H9 (cell line): ENCODE data around the gene KIF5C. TPM values are rescaled to one million over a fixed set of nuclear protein-coding genes. Genes with fewer than 3 reads are reported as not detected.
A peak's percentile ranks its signal among the peaks of the same experiment; 100 is the strongest.

ENCODE experiments used
- DNase-seq: peaks from one replicate; pipeline ENCODE4 v3.0.0-alpha.2; 2017
- H2AFZ ChIP-seq: one replicate; pipeline ENCODE4 v1.6.1; 2013; ENCODE audit warnings: mild to moderate bottlenecking, low read length, control low read depth, moderate library complexity
- H2AK5ac ChIP-seq: 2 replicates; pipeline ENCODE4 v1.6.1; 2013; ENCODE audit warnings: low read length, control low read depth, mixed read lengths; ENCODE audit not compliant: insufficient read length
- H2BK120ac ChIP-seq: one replicate; pipeline ENCODE4 v1.6.1; 2013; ENCODE audit warnings: low read depth, mild to moderate bottlenecking, low read length, control low read depth, inconsistent platforms; ENCODE audit not compliant: poor library complexity, severe bottlenecking
- H2BK12ac ChIP-seq: 2 replicates; pipeline ENCODE4 v1.6.1; 2013; ENCODE audit warnings: low read length, control low read depth, mixed read lengths, low read depth; ENCODE audit not compliant: insufficient read length
- H2BK15ac ChIP-seq: 2 replicates; pipeline ENCODE4 v1.6.1; 2013; ENCODE audit warnings: low read depth, low read length, control low read depth
- H2BK20ac ChIP-seq: one replicate; pipeline ENCODE4 v1.6.1; 2013; ENCODE audit warnings: low read depth, mild to moderate bottlenecking, low read length, control low read depth, inconsistent platforms; ENCODE audit not compliant: poor library complexity, severe bottlenecking
- H2BK5ac ChIP-seq: 2 replicates; pipeline ENCODE4 v1.6.1; 2013; ENCODE audit warnings: low read length, control low read depth, mixed read lengths; ENCODE audit not compliant: insufficient read length
- H3K14ac ChIP-seq: 2 replicates; pipeline ENCODE4 v1.6.1; 2013; ENCODE audit warnings: low read length, control low read depth; ENCODE audit not compliant: insufficient read depth
- H3K18ac ChIP-seq: 2 replicates; pipeline ENCODE4 v1.6.1; 2013; ENCODE audit warnings: low read depth, mild to moderate bottlenecking, mixed read lengths, low read length, control low read depth; ENCODE audit not compliant: insufficient read length
- H3K23ac ChIP-seq: 2 replicates; pipeline ENCODE4 v1.6.1; 2013; ENCODE audit warnings: low read length, control low read depth, mixed read lengths, low read depth; ENCODE audit not compliant: insufficient read length
- H3K23me2 ChIP-seq: 2 replicates; pipeline ENCODE4 v1.6.1; 2013; ENCODE audit warnings: low read depth, mild to moderate bottlenecking, mixed read lengths, low read length, control low read depth; ENCODE audit not compliant: insufficient read length, poor library complexity, severe bottlenecking
- H3K27ac ChIP-seq: 2 replicates; pipeline ENCODE4 v1.5.1; 2013; ENCODE audit warnings: low read length, control low read depth, mixed read lengths, low read depth; ENCODE audit not compliant: insufficient read length
- H3K27me3 ChIP-seq: 2 replicates; pipeline ENCODE4 v1.6.1; 2013; ENCODE audit warnings: low read length, control low read depth, inconsistent platforms; ENCODE audit not compliant: insufficient read depth
- H3K4ac ChIP-seq: 2 replicates; pipeline ENCODE4 v1.6.1; 2013; ENCODE audit warnings: low read depth, mild to moderate bottlenecking, control low read depth, inconsistent platforms, low read length, moderate library complexity
- H3K4me1 ChIP-seq: 2 replicates; pipeline ENCODE4 v1.6.1; 2013; ENCODE audit warnings: low read length, control low read depth, inconsistent platforms; ENCODE audit not compliant: insufficient read depth
- H3K4me2 ChIP-seq: 2 replicates; pipeline ENCODE4 v1.6.1; 2013; ENCODE audit warnings: low read length, control low read depth, mixed read lengths; ENCODE audit not compliant: insufficient read length, insufficient read depth
- H3K56ac ChIP-seq: 2 replicates; pipeline ENCODE4 v1.6.1; 2013; ENCODE audit warnings: low read depth, mild to moderate bottlenecking, mixed read lengths, low read length, control low read depth; ENCODE audit not compliant: insufficient read length
- H3K79me1 ChIP-seq: 2 replicates; pipeline ENCODE4 v1.6.1; 2013; ENCODE audit warnings: low read depth, mild to moderate bottlenecking, moderate library complexity, low read length, control low read depth, inconsistent platforms; ENCODE audit not compliant: insufficient read depth, poor library complexity, severe bottlenecking
- H3K79me2 ChIP-seq: 2 replicates; pipeline ENCODE4 v1.6.1; 2013; ENCODE audit warnings: low read length, control low read depth, inconsistent platforms; ENCODE audit not compliant: insufficient read depth
- H3K9ac ChIP-seq: 2 replicates; pipeline ENCODE4 v1.6.1; 2013; ENCODE audit warnings: low read length, control low read depth, mixed read lengths; ENCODE audit not compliant: insufficient read length; ENCODE audit errors: extremely low read depth
- H3K9me3 ChIP-seq: one replicate; pipeline ENCODE4 v1.6.1; 2013; ENCODE audit warnings: low read depth, low read length, inconsistent platforms; ENCODE audit not compliant: control insufficient read depth
- H3T11ph ChIP-seq: one replicate; pipeline ENCODE4 v1.6.1; 2013; ENCODE audit warnings: mild to moderate bottlenecking, low read length, control low read depth, inconsistent platforms
- H4K20me1 ChIP-seq: one replicate; pipeline ENCODE4 v1.6.1; 2013; ENCODE audit not compliant: control insufficient read depth, insufficient read length, insufficient read depth
- H4K5ac ChIP-seq: 2 replicates; pipeline ENCODE4 v1.6.1; 2013; ENCODE audit warnings: low read depth, mild to moderate bottlenecking, mixed read lengths, low read length, control low read depth; ENCODE audit not compliant: insufficient read length
- H4K8ac ChIP-seq: replicated peaks from 2 replicates; pipeline ENCODE4 v1.6.1; 2013; ENCODE audit warnings: low read length, control low read depth, mixed read lengths, low read depth; ENCODE audit not compliant: insufficient read length
- H4K91ac ChIP-seq: 2 replicates; pipeline ENCODE4 v1.6.1; 2013; ENCODE audit warnings: low read depth, mild to moderate bottlenecking, moderate library complexity, mixed read lengths, low read length, control low read depth; ENCODE audit not compliant: insufficient read length
- H3K27ac Mint-ChIP-seq, 3 experiments: 2 replicates in 2 of 3; 3 replicates in 1 of 3; pipeline ENCODE4 v1.8.0; 2020 to 2021; ENCODE audit warnings: mixed read lengths in 3 of 3, mild to moderate bottlenecking in 1 of 3, moderate library complexity in 1 of 3
- H3K27me3 Mint-ChIP-seq: 2 replicates; pipeline ENCODE4 v1.8.0; 2021; ENCODE audit warnings: low read depth, mild to moderate bottlenecking, moderate library complexity, mixed read lengths
- H3K36me3 Mint-ChIP-seq, 3 experiments: 2 replicates in 2 of 3; 3 replicates in 1 of 3; pipeline ENCODE4 v1.8.0; 2020 to 2021; ENCODE audit warnings: low read depth in 3 of 3, mixed read lengths in 3 of 3; ENCODE audit not compliant: insufficient read depth in 1 of 3
- H3K4me1 Mint-ChIP-seq, 2 experiments: 2 replicates each; pipeline ENCODE4 v1.8.0; 2020; ENCODE audit warnings: mixed read lengths in 2 of 2
- H3K4me3 Mint-ChIP-seq, 2 experiments: 2 replicates in 1 of 2; 3 replicates in 1 of 2; pipeline ENCODE4 v1.8.0; 2020 to 2021; ENCODE audit warnings: mild to moderate bottlenecking in 2 of 2, mixed read lengths in 2 of 2, moderate library complexity in 1 of 2
- H3K9me3 Mint-ChIP-seq, 2 experiments: 2 replicates in 1 of 2; 3 replicates in 1 of 2; pipeline ENCODE4 v1.8.0; 2020; ENCODE audit warnings: mild to moderate bottlenecking in 2 of 2, mixed read lengths in 2 of 2, moderate library complexity in 1 of 2
- CTCF ChIP-seq: fragments of 200-600 bp; sonication (generic); conservative IDR thresholded peaks from 3 replicates; pipeline ENCODE4 v1.8.0; 2021; ENCODE audit warnings: antibody characterized with exemption, mild to moderate bottlenecking
- WGBS: extraction: QIAGEN DNeasy Blood & Tissue Kit; methylation state at CpG from one replicate; pipeline ENCODE4 v1.1.7; 2013; ENCODE audit warnings: missing lambda C conversion rate, low lambda C conversion rate, mixed read lengths; ENCODE audit not compliant: insufficient read length; ENCODE audit errors: extremely low coverage; 5-methylcytosine and 5-hydroxymethylcytosine counted together
- total RNA-seq: library from RNA; stranded (reverse); gene quantifications from 2 replicates; pipeline ENCODE4 v1.2.1, GENCODE V29; 2021

KIF5C gene
- total RNA-seq, 1 experiment from 2014 or later, result 52.9 TPM

DNA sequence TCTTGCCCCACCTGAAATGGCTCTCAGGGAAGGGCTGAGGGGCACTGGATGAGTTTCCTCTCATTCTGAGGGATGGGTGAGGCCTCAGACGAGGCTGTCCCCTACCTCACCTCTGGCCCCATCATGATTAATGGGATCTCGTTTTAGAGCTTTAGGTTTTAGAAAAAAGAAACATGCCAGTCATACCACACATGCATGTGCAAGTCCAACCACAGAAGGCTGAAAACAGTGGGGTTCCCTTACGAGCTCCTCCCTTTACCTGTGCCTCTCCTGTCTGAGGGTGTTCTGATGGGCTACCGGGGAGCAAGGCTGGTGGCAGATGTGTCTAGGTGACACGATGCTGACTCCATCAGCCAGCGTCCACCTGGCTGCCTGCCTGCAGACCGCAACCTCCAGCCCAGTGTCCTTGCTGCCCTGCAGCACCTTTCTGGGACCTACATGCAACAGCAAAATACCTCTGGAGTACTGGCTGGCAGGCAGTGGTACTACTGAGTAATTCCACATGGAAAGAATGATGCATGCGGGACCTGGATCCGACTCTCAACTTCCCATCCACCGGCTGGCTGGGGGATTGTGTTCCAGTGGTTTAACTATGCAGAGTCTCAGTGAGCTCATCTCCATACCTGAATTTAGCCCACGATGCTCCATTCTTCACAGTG is 154.4 kb downstream of the KIF5C start:
- no peak overlapping the region for H2BK120ac ChIP-seq
- H3K9me3 Mint-ChIP-seq, result no peaks in the 10 kb centered on the region
- no peak overlapping the region for H3K4me2 ChIP-seq
- no peak overlapping the region for H4K91ac ChIP-seq
- no peaks in the 10 kb centered on the region; a peak in 1 of 7 replicates for H3K36me3 Mint-ChIP-seq
- H3K18ac ChIP-seq, result no peak overlapping the region
- H2BK20ac ChIP-seq, result no peak overlapping the region
- no peak overlapping the region for H3K56ac ChIP-seq
- H3K4ac ChIP-seq, result no peak overlapping the region
- no peak overlapping the region for H2BK15ac ChIP-seq
- H3K14ac ChIP-seq, result no peak overlapping the region
- H3K4me1 Mint-ChIP-seq, result peaks cover 45 to 50% of the 10 kb centered on the region in 2 experiments
- no peak overlapping the region for H2BK5ac ChIP-seq
- TF ChIP-seq CTCF, result no peak
- H3K9me3 ChIP-seq, result no peaks in the 10 kb centered on the region
- no peaks in the 10 kb centered on the region for H3K79me1 ChIP-seq
- H3K4me3 Mint-ChIP-seq, result no peak overlapping the region; a peak in 1 of 5 replicates
- H3K27me3 Mint-ChIP-seq, result peaks cover 6% of the 10 kb centered on the region
- no peak overlapping the region for H2AFZ ChIP-seq
- no peaks in the 10 kb centered on the region for H3K23me2 ChIP-seq
- H3K23ac ChIP-seq, result no peak overlapping the region
- no peak overlapping the region for H3K9ac ChIP-seq
- no peaks in the 10 kb centered on the region for H4K20me1 ChIP-seq
- H3K27me3 ChIP-seq, result no peaks in the 10 kb centered on the region
- H3K4me1 ChIP-seq, result peaks cover 9% of the 10 kb centered on the region
- peak overlapping the region in 2 of 3 experiments; percentile 24 to 40; a peak in 2 of 7 replicates for H3K27ac Mint-ChIP-seq
- WGBS, result no CpG with 5 or more reads among the region's 11 CpGs
- no peak for DNase-seq
- no peak overlapping the region for H2AK5ac ChIP-seq
- H3K79me2 ChIP-seq, result no peaks in the 10 kb centered on the region
- H2BK12ac ChIP-seq, result no peak overlapping the region
- H4K5ac ChIP-seq, result no peak overlapping the region
- no peak overlapping the region for H3T11ph ChIP-seq
- H3K27ac ChIP-seq, result no peak overlapping the region
- no peak overlapping the region for H4K8ac ChIP-seq
